Fibroblast of lung (primary cell): ENCODE data around the gene IFI27. TPM values are rescaled to one million over a fixed set of nuclear protein-coding genes. Genes with fewer than 3 reads are reported as not detected.

Experiments
- DNase-seq, 2 donors: peaks; one replicate each; pipeline versions ENCODE4 v3.0.0 to v3.0.0-alpha.2; 2010; ENCODE audit warnings: low read depth in 2 of 2
- H2AFZ ChIP-seq: 2 replicates; pipeline ENCODE4 v1.5.1; 2012; ENCODE audit warnings: low read length, control low read depth, inconsistent platforms
- H3K27ac ChIP-seq: 2 replicates; pipeline ENCODE4 v1.5.1; 2011; ENCODE audit warnings: low read length, control low read depth; ENCODE audit not compliant: insufficient read depth
- H3K27me3 ChIP-seq: 2 replicates; pipeline ENCODE4 v1.5.1; 2011; ENCODE audit warnings: mild to moderate bottlenecking, low read length; ENCODE audit not compliant: control insufficient read depth, insufficient read depth
- H3K36me3 ChIP-seq: 2 replicates; pipeline ENCODE4 v1.5.1; 2011; ENCODE audit warnings: low read length; ENCODE audit not compliant: control insufficient read depth, insufficient read depth
- H3K4me1 ChIP-seq: 2 replicates; pipeline ENCODE4 v1.5.1; 2011; ENCODE audit warnings: low read length; ENCODE audit not compliant: control insufficient read depth, insufficient read depth; ENCODE audit errors: extremely low read depth
- H3K4me2 ChIP-seq: 2 replicates; pipeline ENCODE4 v1.5.1; 2011; ENCODE audit warnings: low read length, control low read depth; ENCODE audit not compliant: insufficient read depth; ENCODE audit errors: extremely low read depth
- H3K4me3 ChIP-seq, 4 experiments: fragments of 200-600 bp in 1 of 4; sonication (generic) in 1 of 4; replicated peaks in 1 of 4; 2 replicates each; pipeline ENCODE4 v1.5.1; 2011 to 2016; ENCODE audit warnings: low read length in 4 of 4, low read depth in 3 of 4, mild to moderate bottlenecking in 3 of 4, control low read depth in 2 of 4, inconsistent platforms in 1 of 4, mixed read lengths in 1 of 4; ENCODE audit not compliant: insufficient read depth in 1 of 4; ENCODE audit errors: control extremely low read depth in 1 of 4
- H3K79me2 ChIP-seq: 2 replicates; pipeline ENCODE4 v1.5.1; 2012; ENCODE audit warnings: mild to moderate bottlenecking, low read length, inconsistent platforms; ENCODE audit not compliant: control insufficient read depth, insufficient read depth
- H3K9ac ChIP-seq: 2 replicates; pipeline ENCODE4 v1.5.1; 2011; ENCODE audit warnings: mild to moderate bottlenecking, low read length, control low read depth; ENCODE audit not compliant: insufficient read depth
- H3K9me3 ChIP-seq: 2 replicates; pipeline ENCODE4 v1.5.1; 2012; ENCODE audit warnings: low read depth, low read length; ENCODE audit not compliant: control insufficient read depth, insufficient read depth
- H4K20me1 ChIP-seq: 2 replicates; pipeline ENCODE4 v1.5.1; 2011; ENCODE audit warnings: low read length; ENCODE audit not compliant: control insufficient read depth, insufficient read depth; ENCODE audit errors: extremely low read depth
- EZH2 ChIP-seq: IDR thresholded peaks from 2 replicates; pipeline ENCODE4 v1.5.1; 2012; ENCODE audit warnings: low read length, control low read depth, mild to moderate bottlenecking; ENCODE audit errors: missing control alignments
- polyA plus RNA-seq, 2 donors: library from polyadenylated mRNA; depleted of rRNA in 1 of 2; stranded (reverse) in 1 of 2; unstranded in 1 of 2; fragments of >200 nt; gene quantifications; 2 replicates each; pipeline ENCODE4 v1.2.1, GENCODE V29; 2011 to 2012; ENCODE audit warnings: missing spikeins in 1 of 2
- total RNA-seq: library from RNA; depleted of rRNA; stranded (reverse); fragments of >200 nt; gene quantifications from 2 replicates; pipeline ENCODE4 v1.2.1, GENCODE V29; 2014
- TF ChIP-seq, protein P1 (sequence below), 2 donors: IDR thresholded peaks in 1 of 2; conservative IDR thresholded peaks in 1 of 2; 1 replicate in 1 of 2; 2 replicates in 1 of 2; pipeline ENCODE4 v1.5.1; 2011 to 2012; ENCODE audit warnings: low read length in 2 of 2, control low read depth in 1 of 2, inconsistent platforms in 1 of 2, low read depth in 1 of 2, mild to moderate bottlenecking in 1 of 2

Gene IFI27
- total and polyA plus RNA-seq, 2 donors (not counting 1 experiment from before 2014, with no cell fraction given) = 7.9 to 32.2 TPM

DNA sequence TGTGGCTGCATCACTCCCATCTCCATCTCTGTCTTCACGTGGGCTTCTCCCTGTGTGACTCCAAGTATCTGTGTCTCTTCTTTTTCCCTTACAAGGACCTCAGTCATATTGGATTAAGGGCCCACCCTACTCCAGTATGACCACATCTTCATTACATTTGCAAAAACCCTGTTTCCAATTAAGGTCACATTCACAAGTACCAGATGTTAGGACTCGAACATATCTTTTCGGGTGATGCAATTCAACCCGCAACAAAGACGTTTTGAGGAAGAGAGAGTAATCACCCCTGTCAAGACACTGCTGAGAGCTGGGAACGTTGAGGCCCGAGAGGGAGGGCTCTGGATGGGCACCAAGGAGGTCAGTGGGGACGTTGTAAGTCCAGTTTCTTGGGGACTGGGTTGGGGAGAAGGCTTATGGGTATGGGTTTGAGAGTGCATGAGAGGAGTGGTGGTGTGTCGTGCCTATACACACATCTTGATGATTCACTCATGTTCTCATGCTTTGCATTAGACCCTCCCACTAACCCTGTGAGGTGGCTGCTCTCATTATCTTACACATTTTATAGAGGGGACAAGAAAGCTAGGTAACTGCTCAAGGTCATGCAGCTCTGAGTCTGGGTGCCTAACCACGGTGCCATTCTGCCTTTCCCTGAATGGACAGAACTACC, 12.1 kb upstream of the IFI27 start:
- TF ChIP-seq, protein P1, sequence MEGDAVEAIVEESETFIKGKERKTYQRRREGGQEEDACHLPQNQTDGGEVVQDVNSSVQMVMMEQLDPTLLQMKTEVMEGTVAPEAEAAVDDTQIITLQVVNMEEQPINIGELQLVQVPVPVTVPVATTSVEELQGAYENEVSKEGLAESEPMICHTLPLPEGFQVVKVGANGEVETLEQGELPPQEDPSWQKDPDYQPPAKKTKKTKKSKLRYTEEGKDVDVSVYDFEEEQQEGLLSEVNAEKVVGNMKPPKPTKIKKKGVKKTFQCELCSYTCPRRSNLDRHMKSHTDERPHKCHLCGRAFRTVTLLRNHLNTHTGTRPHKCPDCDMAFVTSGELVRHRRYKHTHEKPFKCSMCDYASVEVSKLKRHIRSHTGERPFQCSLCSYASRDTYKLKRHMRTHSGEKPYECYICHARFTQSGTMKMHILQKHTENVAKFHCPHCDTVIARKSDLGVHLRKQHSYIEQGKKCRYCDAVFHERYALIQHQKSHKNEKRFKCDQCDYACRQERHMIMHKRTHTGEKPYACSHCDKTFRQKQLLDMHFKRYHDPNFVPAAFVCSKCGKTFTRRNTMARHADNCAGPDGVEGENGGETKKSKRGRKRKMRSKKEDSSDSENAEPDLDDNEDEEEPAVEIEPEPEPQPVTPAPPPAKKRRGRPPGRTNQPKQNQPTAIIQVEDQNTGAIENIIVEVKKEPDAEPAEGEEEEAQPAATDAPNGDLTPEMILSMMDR (conservative IDR thresholded peaks at IDR 0.05 in 1 of 2, IDR thresholded peaks at IDR 0.05 in 1 of 2; ENCODE audit: low read depth in 1 of 2, low read length in 2 of 2) = no peak
- TF ChIP-seq EZH2 = no peak
- Histone ChIP-seq H4K20me1 (no peaks in the 10 kb centered on the region), H3K27me3 (no peaks in the 10 kb centered on the region), H3K4me2 (no peak overlapping the region), H3K4me1 (peaks cover 7% of the 10 kb centered on the region), H3K4me3 (no peak overlapping the region), H3K79me2 (no peaks in the 10 kb centered on the region), H2AFZ (no peak overlapping the region), H3K9ac (no peak overlapping the region), H3K27ac (peak overlapping the region; percentile 16), H3K36me3 (no peaks in the 10 kb centered on the region), H3K9me3 (no peaks in the 10 kb centered on the region)
- DNase-seq = peak in 1 of 2 donors; percentile 62

DNA sequence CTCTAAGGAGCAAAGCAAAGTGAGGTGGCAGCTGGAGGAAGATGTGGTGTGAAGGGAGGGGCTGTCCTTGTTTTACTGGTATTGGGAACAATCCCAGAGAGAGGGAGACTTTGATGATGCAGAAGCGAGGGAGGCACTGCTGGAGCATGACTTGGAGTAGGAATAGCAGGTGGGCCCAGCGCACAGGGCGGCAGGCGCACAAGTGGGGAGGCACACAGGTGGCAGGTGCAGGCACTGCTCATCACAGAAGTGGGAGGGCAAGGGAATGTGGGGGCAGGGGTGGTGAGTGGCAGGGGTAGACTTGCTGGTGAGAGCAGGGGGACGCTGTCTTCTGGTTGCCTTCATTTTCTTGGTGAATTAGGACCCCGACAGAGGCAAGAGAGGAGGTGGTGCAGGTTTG, 11.5 kb upstream of the IFI27 start:
- Histone ChIP-seq H4K20me1 (no peaks in the 10 kb centered on the region), H3K27me3 (no peaks in the 10 kb centered on the region)
- no peak for DNase-seq

DNA sequence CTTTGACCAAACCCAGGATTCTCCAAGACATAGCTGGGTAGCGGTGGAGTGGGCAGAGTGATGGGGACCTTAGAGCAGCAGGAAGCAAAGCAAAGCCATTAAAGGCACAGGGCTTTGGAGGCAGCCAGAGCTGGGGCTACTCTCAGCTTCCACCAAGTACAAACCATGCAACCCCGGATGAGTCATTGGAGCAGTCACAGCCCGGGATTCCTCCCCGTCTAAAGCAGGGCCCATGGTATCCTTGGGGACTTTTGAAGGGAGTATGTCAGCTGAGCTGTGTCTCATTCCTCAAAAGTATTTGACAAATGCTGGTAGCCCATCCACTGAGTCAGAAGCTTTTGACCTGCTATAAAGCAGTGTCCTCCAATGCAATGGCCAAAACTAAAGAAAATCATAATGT, 9.7 kb upstream of the IFI27 start:
- H3K4me2 ChIP-seq = no peak overlapping the region

More for the DNA sequence above, 11.5 kb upstream of the IFI27 start:
- no peak overlapping the region for H3K27ac ChIP-seq
- H3K4me3 ChIP-seq = no peak overlapping the region
- no peaks in the 10 kb centered on the region for H3K79me2 ChIP-seq
- H3K4me1 ChIP-seq = peaks cover 7% of the 10 kb centered on the region
- no peaks in the 10 kb centered on the region for H3K36me3 ChIP-seq
- H3K4me2 ChIP-seq = no peak overlapping the region
- TF ChIP-seq EZH2 = no peak
- TF ChIP-seq, protein P1 (conservative IDR thresholded peaks at IDR 0.05 in 1 of 2, IDR thresholded peaks at IDR 0.05 in 1 of 2; ENCODE audit: low read depth in 1 of 2, low read length in 2 of 2) = no peak
- H2AFZ ChIP-seq = no peak overlapping the region
- no peak overlapping the region for H3K9ac ChIP-seq
- H3K9me3 ChIP-seq = no peaks in the 10 kb centered on the region

More for the DNA sequence above, 9.7 kb upstream of the IFI27 start:
- Histone ChIP-seq H3K4me1 (peaks cover 7% of the 10 kb centered on the region), H3K4me3 (no peak overlapping the region), H3K9me3 (no peaks in the 10 kb centered on the region), H2AFZ (no peak overlapping the region), H3K9ac (no peak overlapping the region), H4K20me1 (no peaks in the 10 kb centered on the region), H3K27ac (no peak overlapping the region), H3K27me3 (no peaks in the 10 kb centered on the region), H3K36me3 (no peaks in the 10 kb centered on the region), H3K79me2 (no peaks in the 10 kb centered on the region)
- DNase-seq = peak; percentile 56 to 72
- no peak for TF ChIP-seq EZH2
- TF ChIP-seq, protein P1 (conservative IDR thresholded peaks at IDR 0.05 in 1 of 2, IDR thresholded peaks at IDR 0.05 in 1 of 2; ENCODE audit: low read depth in 1 of 2, low read length in 2 of 2) = no peak
